SK-N-SH treated with all-trans-retinoic acid at 6 μM for 48 hours (cell line): Measurements from ENCODE around the gene FRMD3.

Experiments used
- ATAC-seq: fragments of 200-7000 bp; cut with Tn5 transposase; 3 replicates; pipeline ENCODE4 v1.9.1; 2020; ENCODE audit warnings: mild to moderate bottlenecking, moderate library complexity
- ARNTL ChIP-seq: fragments of 450-650 bp; formaldehyde crosslinking; IDR thresholded peaks from 2 replicates; pipeline ENCODE4 v1.5.0; 2020; ENCODE audit warnings: low read depth, mild to moderate bottlenecking, moderate library complexity, borderline replicate concordance
- BACH2 ChIP-seq: fragments of 250-450 bp; sonication (Bioruptor Pico); IDR thresholded peaks from 2 replicates; pipeline ENCODE4 v1.9.0; 2021; ENCODE audit warnings: mild to moderate bottlenecking, borderline replicate concordance
- CSDC2 ChIP-seq: fragments of 250-450 bp; sonication (Bioruptor Pico); IDR thresholded peaks from 2 replicates; pipeline ENCODE4 v1.5.0; 2020; ENCODE audit warnings: mild to moderate bottlenecking, moderate library complexity
- ESRRG ChIP-seq: fragments of 250-450 bp; sonication (Bioruptor Pico); IDR thresholded peaks from 2 replicates; pipeline ENCODE4 v1.6.1; 2021; ENCODE audit warnings: mild to moderate bottlenecking
- GLIS3 ChIP-seq: fragments of 250-450 bp; sonication (Bioruptor Pico); IDR thresholded peaks from 2 replicates; pipeline ENCODE4 v1.5.0; 2020; ENCODE audit warnings: mild to moderate bottlenecking, moderate library complexity
- ISL1 ChIP-seq: fragments of 250-450 bp; sonication (Bioruptor Pico); IDR thresholded peaks from 2 replicates; pipeline ENCODE4 v2.1.2; 2022; ENCODE audit warnings: mild to moderate bottlenecking, moderate library complexity
- OSR1 ChIP-seq: fragments of 250-450 bp; sonication (Bioruptor Pico); IDR thresholded peaks from 2 replicates; pipeline ENCODE4 v1.8.0; 2022; ENCODE audit warnings: moderate library complexity, mild to moderate bottlenecking, inconsistent platforms
- PPARA ChIP-seq: fragments of 250-450 bp; sonication (Bioruptor Pico); IDR thresholded peaks from 2 replicates; pipeline ENCODE4 v1.5.0; 2020; ENCODE audit warnings: mild to moderate bottlenecking, borderline replicate concordance
- RARB ChIP-seq: fragments of 250-450 bp; sonication (Bioruptor Pico); IDR thresholded peaks from 2 replicates; pipeline ENCODE4 v1.8.0; 2021; ENCODE audit warnings: mild to moderate bottlenecking, moderate library complexity
- SNAI2 ChIP-seq: fragments of 250-450 bp; sonication (Bioruptor Pico); IDR thresholded peaks from 2 replicates; pipeline ENCODE4 v1.5.0; 2020; ENCODE audit warnings: mild to moderate bottlenecking, moderate library complexity
- TOX ChIP-seq: fragments of 250-450 bp; sonication (Bioruptor Pico); IDR thresholded peaks from 2 replicates; pipeline ENCODE4 v1.8.0; 2021; ENCODE audit warnings: mild to moderate bottlenecking, moderate library complexity, borderline replicate concordance
- ZC3H10 ChIP-seq: fragments of 250-450 bp; sonication (Bioruptor Pico); IDR thresholded peaks from 2 replicates; pipeline ENCODE4 v1.5.1; 2021; ENCODE audit warnings: mild to moderate bottlenecking, moderate library complexity
- ZFP30 ChIP-seq: fragments of 450-650 bp; formaldehyde crosslinking; IDR thresholded peaks from 2 replicates; pipeline ENCODE4 v1.5.0; 2022; ENCODE audit warnings: mild to moderate bottlenecking, moderate library complexity
- ZNF70 ChIP-seq: fragments of 450-650 bp; formaldehyde crosslinking; IDR thresholded peaks from 2 replicates; pipeline ENCODE4 v1.5.0; 2020; ENCODE audit warnings: mild to moderate bottlenecking, moderate library complexity
- ZNF8 ChIP-seq: fragments of 450-650 bp; formaldehyde crosslinking; IDR thresholded peaks from 2 replicates; pipeline ENCODE4 v1.5.0; 2020; ENCODE audit warnings: mild to moderate bottlenecking, moderate library complexity
- TF ChIP-seq, protein P1 (sequence below): fragments of 250-450 bp; sonication (Bioruptor Pico); IDR thresholded peaks from 2 replicates; pipeline ENCODE4 v1.8.0; 2021; ENCODE audit warnings: low read depth, mild to moderate bottlenecking, moderate library complexity, borderline replicate concordance
- TF ChIP-seq, protein P2 (sequence below): fragments of 250-450 bp; sonication (Bioruptor Pico); IDR thresholded peaks from 2 replicates; pipeline ENCODE4 v1.8.0; 2020; ENCODE audit warnings: mild to moderate bottlenecking, moderate library complexity, borderline replicate concordance
- TF ChIP-seq, protein P3 (sequence below): fragments of 250-450 bp; sonication (Bioruptor Pico); IDR thresholded peaks from 2 replicates; pipeline ENCODE4 v1.5.0; 2020; ENCODE audit warnings: mild to moderate bottlenecking, moderate library complexity
- TF ChIP-seq, protein P4 (sequence below): fragments of 250-450 bp; sonication (Bioruptor Pico); IDR thresholded peaks from 2 replicates; pipeline ENCODE4 v1.5.1; 2020; ENCODE audit warnings: low read depth, mild to moderate bottlenecking, moderate library complexity
- TF ChIP-seq, protein P5 (sequence below): fragments of 250-450 bp; sonication (Bioruptor Pico); IDR thresholded peaks from 2 replicates; pipeline ENCODE4 v1.5.1; 2021; ENCODE audit warnings: mild to moderate bottlenecking, moderate library complexity

The FRMD3 gene

DNA sequence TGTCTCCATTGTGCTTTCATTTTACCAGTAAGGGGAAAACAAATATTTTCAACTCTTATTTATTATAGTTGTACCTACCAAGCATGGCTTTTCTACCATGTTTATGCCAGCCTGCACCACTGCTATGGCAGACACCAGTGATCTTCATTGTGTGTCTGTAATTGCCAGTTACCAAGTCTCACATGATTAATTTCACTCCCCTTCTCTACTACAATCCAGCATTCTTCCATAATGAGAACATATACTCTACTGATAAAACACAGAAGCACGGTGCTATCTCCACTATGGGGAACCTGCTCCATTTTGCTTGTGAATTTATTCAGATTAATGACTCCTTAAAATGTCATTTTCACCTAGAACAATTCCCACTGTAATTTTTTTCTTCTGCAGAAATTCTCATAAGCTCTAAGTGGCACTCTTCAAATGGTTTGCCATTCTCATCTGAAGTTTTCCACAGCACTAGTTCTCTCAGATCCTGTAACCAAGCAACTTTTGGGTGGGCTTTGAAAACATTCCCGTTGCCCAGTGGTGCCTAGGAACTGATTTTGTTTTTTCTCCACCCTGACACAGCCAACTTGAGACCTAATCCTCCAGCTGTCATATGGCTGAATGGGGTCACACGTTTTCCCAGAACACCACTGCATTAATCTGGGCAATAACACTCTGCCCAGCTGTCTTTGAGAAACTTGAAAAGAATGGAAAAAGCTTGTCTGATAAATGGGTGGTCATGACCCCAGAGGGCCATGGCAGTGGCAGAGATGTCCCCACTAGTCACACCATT lies 252.6 kb downstream of the FRMD3 start:
- no peak for ATAC-seq
- TF ChIP-seq PPARA (CRISPR knock-in tag) (no peak), GLIS3 (CRISPR knock-in tag) (no peak), ZFP30 (CRISPR knock-in tag) (no peak), RARB (CRISPR knock-in tag) (no peak), ISL1 (CRISPR knock-in tag) (no peak), ZNF70 (CRISPR knock-in tag) (no peak), ZNF8 (CRISPR knock-in tag) (no peak), BACH2 (no peak), ESRRG (no peak), ARNTL (CRISPR knock-in tag) (no peak), CSDC2 (CRISPR knock-in tag) (no peak), TOX (CRISPR knock-in tag) (no peak), SNAI2 (CRISPR knock-in tag) (no peak), ZC3H10 (CRISPR knock-in tag) (no peak), OSR1 (CRISPR knock-in tag) (no peak)
- TF ChIP-seq, protein P1, sequence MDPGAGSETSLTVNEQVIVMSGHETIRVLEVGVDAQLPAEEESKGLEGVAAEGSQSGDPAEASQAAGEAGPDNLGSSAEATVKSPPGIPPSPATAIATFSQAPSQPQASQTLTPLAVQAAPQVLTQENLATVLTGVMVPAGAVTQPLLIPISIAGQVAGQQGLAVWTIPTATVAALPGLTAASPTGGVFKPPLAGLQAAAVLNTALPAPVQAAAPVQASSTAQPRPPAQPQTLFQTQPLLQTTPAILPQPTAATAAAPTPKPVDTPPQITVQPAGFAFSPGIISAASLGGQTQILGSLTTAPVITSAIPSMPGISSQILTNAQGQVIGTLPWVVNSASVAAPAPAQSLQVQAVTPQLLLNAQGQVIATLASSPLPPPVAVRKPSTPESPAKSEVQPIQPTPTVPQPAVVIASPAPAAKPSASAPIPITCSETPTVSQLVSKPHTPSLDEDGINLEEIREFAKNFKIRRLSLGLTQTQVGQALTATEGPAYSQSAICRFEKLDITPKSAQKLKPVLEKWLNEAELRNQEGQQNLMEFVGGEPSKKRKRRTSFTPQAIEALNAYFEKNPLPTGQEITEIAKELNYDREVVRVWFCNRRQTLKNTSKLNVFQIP (CRISPR knock-in tag) = no peak
- TF ChIP-seq, protein P2, sequence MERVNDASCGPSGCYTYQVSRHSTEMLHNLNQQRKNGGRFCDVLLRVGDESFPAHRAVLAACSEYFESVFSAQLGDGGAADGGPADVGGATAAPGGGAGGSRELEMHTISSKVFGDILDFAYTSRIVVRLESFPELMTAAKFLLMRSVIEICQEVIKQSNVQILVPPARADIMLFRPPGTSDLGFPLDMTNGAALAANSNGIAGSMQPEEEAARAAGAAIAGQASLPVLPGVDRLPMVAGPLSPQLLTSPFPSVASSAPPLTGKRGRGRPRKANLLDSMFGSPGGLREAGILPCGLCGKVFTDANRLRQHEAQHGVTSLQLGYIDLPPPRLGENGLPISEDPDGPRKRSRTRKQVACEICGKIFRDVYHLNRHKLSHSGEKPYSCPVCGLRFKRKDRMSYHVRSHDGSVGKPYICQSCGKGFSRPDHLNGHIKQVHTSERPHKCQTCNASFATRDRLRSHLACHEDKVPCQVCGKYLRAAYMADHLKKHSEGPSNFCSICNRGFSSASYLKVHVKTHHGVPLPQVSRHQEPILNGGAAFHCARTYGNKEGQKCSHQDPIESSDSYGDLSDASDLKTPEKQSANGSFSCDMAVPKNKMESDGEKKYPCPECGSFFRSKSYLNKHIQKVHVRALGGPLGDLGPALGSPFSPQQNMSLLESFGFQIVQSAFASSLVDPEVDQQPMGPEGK (CRISPR knock-in tag) = no peak
- TF ChIP-seq, protein P3, sequence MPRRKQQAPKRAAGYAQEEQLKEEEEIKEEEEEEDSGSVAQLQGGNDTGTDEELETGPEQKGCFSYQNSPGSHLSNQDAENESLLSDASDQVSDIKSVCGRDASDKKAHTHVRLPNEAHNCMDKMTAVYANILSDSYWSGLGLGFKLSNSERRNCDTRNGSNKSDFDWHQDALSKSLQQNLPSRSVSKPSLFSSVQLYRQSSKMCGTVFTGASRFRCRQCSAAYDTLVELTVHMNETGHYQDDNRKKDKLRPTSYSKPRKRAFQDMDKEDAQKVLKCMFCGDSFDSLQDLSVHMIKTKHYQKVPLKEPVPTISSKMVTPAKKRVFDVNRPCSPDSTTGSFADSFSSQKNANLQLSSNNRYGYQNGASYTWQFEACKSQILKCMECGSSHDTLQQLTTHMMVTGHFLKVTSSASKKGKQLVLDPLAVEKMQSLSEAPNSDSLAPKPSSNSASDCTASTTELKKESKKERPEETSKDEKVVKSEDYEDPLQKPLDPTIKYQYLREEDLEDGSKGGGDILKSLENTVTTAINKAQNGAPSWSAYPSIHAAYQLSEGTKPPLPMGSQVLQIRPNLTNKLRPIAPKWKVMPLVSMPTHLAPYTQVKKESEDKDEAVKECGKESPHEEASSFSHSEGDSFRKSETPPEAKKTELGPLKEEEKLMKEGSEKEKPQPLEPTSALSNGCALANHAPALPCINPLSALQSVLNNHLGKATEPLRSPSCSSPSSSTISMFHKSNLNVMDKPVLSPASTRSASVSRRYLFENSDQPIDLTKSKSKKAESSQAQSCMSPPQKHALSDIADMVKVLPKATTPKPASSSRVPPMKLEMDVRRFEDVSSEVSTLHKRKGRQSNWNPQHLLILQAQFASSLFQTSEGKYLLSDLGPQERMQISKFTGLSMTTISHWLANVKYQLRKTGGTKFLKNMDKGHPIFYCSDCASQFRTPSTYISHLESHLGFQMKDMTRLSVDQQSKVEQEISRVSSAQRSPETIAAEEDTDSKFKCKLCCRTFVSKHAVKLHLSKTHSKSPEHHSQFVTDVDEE = no peak
- TF ChIP-seq, protein P4, sequence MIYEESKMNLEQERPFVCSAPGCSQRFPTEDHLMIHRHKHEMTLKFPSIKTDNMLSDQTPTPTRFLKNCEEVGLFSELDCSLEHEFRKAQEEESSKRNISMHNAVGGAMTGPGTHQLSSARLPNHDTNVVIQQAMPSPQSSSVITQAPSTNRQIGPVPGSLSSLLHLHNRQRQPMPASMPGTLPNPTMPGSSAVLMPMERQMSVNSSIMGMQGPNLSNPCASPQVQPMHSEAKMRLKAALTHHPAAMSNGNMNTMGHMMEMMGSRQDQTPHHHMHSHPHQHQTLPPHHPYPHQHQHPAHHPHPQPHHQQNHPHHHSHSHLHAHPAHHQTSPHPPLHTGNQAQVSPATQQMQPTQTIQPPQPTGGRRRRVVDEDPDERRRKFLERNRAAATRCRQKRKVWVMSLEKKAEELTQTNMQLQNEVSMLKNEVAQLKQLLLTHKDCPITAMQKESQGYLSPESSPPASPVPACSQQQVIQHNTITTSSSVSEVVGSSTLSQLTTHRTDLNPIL (CRISPR knock-in tag) = no peak
- TF ChIP-seq, protein P5, sequence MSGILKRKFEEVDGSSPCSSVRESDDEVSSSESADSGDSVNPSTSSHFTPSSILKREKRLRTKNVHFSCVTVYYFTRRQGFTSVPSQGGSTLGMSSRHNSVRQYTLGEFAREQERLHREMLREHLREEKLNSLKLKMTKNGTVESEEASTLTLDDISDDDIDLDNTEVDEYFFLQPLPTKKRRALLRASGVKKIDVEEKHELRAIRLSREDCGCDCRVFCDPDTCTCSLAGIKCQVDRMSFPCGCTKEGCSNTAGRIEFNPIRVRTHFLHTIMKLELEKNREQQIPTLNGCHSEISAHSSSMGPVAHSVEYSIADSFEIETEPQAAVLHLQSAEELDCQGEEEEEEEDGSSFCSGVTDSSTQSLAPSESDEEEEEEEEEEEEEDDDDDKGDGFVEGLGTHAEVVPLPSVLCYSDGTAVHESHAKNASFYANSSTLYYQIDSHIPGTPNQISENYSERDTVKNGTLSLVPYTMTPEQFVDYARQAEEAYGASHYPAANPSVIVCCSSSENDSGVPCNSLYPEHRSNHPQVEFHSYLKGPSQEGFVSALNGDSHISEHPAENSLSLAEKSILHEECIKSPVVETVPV (CRISPR knock-in tag) = no peak

DNA sequence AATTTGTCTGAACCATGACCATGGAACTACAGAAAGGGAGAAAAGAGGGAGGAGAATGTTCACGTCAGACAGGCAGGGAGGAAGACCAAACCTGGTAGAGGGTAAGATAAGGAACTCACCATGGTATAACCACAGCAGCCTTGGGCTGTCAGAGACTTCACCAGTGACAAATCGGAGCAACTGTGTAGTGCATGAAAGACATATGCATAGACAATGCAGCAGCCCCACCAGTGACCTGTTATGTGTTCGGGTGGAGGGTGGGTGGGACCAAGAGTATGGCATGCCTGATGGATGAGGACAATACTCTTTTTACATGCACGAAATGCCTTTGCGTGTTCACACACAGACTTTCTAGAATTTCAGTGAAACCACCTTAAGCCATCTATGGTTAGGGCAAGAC lies 253.5 kb downstream of the FRMD3 start:
- TF ChIP-seq, protein P3 = no peak
- TF ChIP-seq CSDC2 (CRISPR knock-in tag) (no peak), SNAI2 (CRISPR knock-in tag) (no peak), ZNF70 (CRISPR knock-in tag) (no peak), PPARA (CRISPR knock-in tag) (no peak)
- TF ChIP-seq, protein P1 (CRISPR knock-in tag) = no peak
- TF ChIP-seq, all 23 proteins: peak for 0
- no peak for ATAC-seq
